Muscle of leg (tissue), 11 donors: ENCODE data around the gene GAREM1. TPM values are rescaled to one million over a fixed set of nuclear protein-coding genes. Genes with fewer than 3 reads are reported as not detected.

ENCODE experiments used
- DNase-seq: peaks from one replicate; pipeline ENCODE4 v3.0.0; 2013
- H3K27ac ChIP-seq: one replicate; pipeline ENCODE4 v1.5.1; 2013; ENCODE audit warnings: mild to moderate bottlenecking, low read length, control low read depth
- H3K27me3 ChIP-seq: one replicate; pipeline ENCODE4 v1.6.1; 2013; ENCODE audit warnings: low read length; ENCODE audit not compliant: control insufficient read depth, insufficient read depth
- H3K36me3 ChIP-seq: one replicate; pipeline ENCODE4 v1.6.1; 2013; ENCODE audit warnings: low read length; ENCODE audit not compliant: control insufficient read depth, insufficient read depth
- H3K4me1 ChIP-seq: one replicate; pipeline ENCODE4 v1.6.1; 2013; ENCODE audit warnings: low read length; ENCODE audit not compliant: control insufficient read depth, insufficient read depth
- H3K4me3 ChIP-seq: one replicate; pipeline ENCODE4 v1.5.1; 2013; ENCODE audit warnings: low read length, control low read depth
- H3K9me3 ChIP-seq: replicated peaks from 2 replicates; pipeline ENCODE4 v1.6.1; 2013; ENCODE audit warnings: low read depth, low read length; ENCODE audit not compliant: control insufficient read depth
- WGBS: methylation state at CpG from one replicate; pipeline ENCODE4 v1.1.5; 2013; ENCODE audit warnings: missing lambda C conversion rate; ENCODE audit not compliant: insufficient coverage; 5-methylcytosine and 5-hydroxymethylcytosine counted together
- polyA plus RNA-seq, 8 donors: library from polyadenylated mRNA; unstranded; fragments of 120-200 nt; gene quantifications; one replicate each; pipeline versions ENCODE4 v1.2.1 to v1.2.3, GENCODE V29; 2013; ENCODE audit warnings: inconsistent platforms in 1 of 8, low replicate concordance in 1 of 8; ENCODE audit not compliant: insufficient read length in 8 of 8, insufficient read depth in 1 of 8
- total RNA-seq: library from RNA; stranded (reverse); fragments of 120-200 nt; gene quantifications from one replicate; pipeline ENCODE4 v1.2.4, GENCODE V29; 2013

GAREM1 gene
- total and polyA plus RNA-seq, 9 donors: 7.4 to 13.4 (median 8.5) TPM

DNA sequence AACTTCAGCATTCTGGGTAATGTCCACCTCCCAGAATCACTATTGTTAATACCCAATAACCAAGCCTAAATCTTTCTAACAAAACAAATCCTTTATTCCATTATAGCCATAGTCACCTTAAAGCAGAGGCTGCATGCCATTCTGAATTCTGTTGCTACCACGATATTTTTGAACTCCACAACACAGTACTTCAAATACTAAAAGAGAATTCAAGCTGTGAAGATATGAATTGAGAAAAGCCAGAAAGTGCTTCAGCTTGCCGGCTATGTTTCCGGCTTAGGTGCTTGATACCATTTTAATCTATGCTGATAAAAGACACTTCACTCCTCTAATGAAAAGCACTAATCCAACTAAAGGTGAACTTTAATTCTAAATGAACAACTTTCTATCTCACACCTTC, 41.3 kb downstream of the GAREM1 start:
- DNase-seq: no peak
- Histone ChIP-seq H3K27me3 (no peaks in the 10 kb centered on the region), H3K4me1 (peaks cover 2% of the 10 kb centered on the region), H3K9me3 (peaks cover 8% of the 10 kb centered on the region), H3K27ac (no peak overlapping the region), H3K36me3 (no peaks in the 10 kb centered on the region), H3K4me3 (no peak overlapping the region)
- no CpG with 5 or more reads among the region's 3 CpGs for WGBS

DNA sequence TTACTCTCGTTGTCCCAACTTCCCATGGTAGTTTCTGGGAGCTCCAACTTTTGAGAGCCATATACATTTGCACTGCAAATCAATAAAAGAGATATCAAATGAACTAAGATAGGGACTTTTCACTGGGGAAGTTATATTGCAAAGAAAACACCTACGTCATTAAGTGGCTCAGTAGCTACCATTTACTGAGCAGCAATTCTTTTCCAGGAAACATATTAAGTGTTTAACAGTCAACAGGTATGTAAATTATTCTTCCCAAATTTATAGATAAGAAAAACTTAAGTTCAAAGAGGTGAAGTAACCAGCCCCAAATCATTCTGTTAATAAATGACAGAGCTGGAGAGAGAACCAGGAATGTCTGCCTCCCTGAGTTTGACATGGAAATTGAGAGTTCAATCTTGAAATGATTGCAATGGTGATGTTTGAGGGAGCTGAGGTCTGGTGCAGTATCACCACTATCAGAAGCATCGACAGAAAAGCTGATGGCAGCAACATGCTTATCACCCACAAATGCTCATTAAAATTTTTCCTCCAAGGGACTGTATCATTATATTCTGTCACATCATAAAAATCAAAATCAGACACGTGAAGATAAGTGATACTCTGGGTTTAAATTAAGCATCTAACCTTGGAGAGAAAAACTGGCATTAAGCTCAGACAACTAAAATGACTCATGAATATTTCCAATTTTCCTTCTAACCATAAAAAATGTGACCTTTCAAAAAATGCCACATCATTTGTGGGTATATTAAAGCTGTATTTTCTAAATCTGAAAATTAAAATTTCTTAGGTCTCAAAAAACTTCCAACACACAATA, 43.4 kb downstream of the GAREM1 start:
- no CpG with 5 or more reads among the region's 4 CpGs for WGBS
- no peak for DNase-seq

DNA sequence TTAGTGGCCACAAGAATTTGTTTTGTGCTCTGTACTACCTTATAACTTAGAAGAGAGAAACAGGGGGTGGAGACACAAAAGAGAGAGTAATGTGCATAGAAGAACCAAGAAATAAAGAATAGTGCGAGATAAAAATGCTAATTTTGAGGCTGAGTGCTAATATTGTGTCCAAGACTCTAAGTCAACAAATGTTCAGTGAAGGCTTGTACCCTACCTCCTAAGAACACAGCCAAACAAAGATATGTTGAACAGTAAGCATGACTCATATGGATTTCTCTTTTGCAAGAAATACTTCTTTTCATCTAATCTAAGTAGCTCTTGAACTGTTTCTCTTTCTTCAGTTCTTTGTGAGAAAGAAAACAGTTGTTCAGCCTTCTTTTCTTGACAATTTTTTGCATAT, 45.2 kb downstream of the GAREM1 start:
- Histone ChIP-seq H3K27me3 (no peaks in the 10 kb centered on the region), H3K4me1 (peaks cover 6% of the 10 kb centered on the region), H3K27ac (no peak overlapping the region), H3K4me3 (no peak overlapping the region), H3K9me3 (peaks cover 1% of the 10 kb centered on the region), H3K36me3 (no peaks in the 10 kb centered on the region)
- no CpG with 5 or more reads among the region's 1 CpG for WGBS
- DNase-seq: no peak

More for the DNA sequence above, 43.4 kb downstream of the GAREM1 start:
- H3K9me3 ChIP-seq: peaks cover 8% of the 10 kb centered on the region
- H3K27ac ChIP-seq: no peak overlapping the region
- no peaks in the 10 kb centered on the region for H3K36me3 ChIP-seq
- H3K4me3 ChIP-seq: no peak overlapping the region
- no peaks in the 10 kb centered on the region for H3K27me3 ChIP-seq
- peaks cover 6% of the 10 kb centered on the region for H3K4me1 ChIP-seq

DNA sequence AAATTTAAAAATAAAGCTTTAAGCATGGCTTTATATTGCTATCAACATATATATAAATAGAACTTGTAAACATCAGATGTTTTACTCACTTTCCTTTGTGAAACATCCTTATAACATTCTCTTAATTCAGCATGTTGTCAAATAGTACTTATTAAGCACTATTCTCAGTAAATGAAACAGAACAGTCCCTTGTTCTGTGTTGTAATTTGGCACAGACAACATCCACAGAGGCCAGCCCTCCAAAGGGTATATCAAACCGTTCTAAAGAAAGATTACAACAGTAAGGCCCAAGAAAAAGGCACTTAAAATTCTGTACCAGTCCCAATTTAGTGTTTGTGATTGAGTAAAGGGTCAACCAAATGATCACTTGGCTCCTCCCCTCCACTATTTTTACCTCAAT, 46.0 kb downstream of the GAREM1 start:
- no CpG with 5 or more reads among the region's 1 CpG for WGBS
- H3K9me3 ChIP-seq: no peaks in the 10 kb centered on the region
- no peak overlapping the region for H3K27ac ChIP-seq
- DNase-seq: no peak
- H3K4me1 ChIP-seq: peaks cover 6% of the 10 kb centered on the region
- no peaks in the 10 kb centered on the region for H3K27me3 ChIP-seq
- H3K36me3 ChIP-seq: no peaks in the 10 kb centered on the region
- no peak overlapping the region for H3K4me3 ChIP-seq

DNA sequence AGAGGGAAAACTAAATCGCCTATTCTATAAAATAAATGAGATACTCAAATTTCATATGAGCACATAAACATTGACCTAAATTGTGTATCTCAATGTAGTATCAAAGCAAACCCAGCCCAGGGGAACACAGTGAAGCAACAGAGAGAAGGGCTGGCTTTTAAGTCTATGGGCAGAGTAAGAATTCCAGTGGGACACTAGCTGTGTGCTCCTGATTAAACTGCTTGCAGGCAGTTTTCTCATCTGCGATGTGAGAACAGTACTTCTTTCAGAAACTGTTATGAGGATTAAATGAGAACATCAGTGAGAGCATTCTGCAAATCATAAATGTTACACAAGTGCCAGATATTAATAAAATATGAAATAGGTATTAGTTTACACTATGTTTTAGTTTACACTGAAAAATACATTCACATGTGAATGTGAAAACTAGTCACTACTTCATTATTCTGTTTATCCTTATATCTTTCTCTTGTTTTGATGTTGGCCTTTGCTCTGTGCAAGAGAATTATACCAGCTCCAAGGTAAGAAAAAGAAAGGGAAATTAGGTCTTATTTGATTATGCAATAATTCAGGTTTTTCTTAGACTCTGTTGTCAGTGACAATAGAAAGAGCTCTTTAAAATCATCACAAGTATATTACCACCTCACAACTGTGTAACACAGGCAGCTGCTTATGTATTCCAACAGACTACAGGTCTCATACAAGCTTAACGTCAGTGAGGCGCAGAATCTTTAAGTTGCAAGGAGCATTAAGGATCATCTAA, 47.5 kb downstream of the GAREM1 start:
- Histone ChIP-seq H3K4me3 (no peak overlapping the region), H3K27ac (peak overlapping the region; percentile 2), H3K9me3 (peaks cover 2% of the 10 kb centered on the region), H3K4me1 (peaks cover 6% of the 10 kb centered on the region), H3K36me3 (no peaks in the 10 kb centered on the region), H3K27me3 (no peaks in the 10 kb centered on the region)
- peak; percentile 42 for DNase-seq
- WGBS: no CpG with 5 or more reads among the region's 4 CpGs

GRCh38 chr18:32422201-32422600, 48.5 kb downstream of the GAREM1 start:
- H3K9me3 ChIP-seq: peaks cover 5% of the 10 kb centered on the region
- WGBS: no CpG with 5 or more reads among the region's 3 CpGs
- H3K4me3 ChIP-seq: no peak overlapping the region
- no peaks in the 10 kb centered on the region for H3K27me3 ChIP-seq
- H3K27ac ChIP-seq: no peak overlapping the region
- H3K36me3 ChIP-seq: no peaks in the 10 kb centered on the region
- H3K4me1 ChIP-seq: peaks cover 6% of the 10 kb centered on the region
- peak; percentile 81 for DNase-seq

DNA sequence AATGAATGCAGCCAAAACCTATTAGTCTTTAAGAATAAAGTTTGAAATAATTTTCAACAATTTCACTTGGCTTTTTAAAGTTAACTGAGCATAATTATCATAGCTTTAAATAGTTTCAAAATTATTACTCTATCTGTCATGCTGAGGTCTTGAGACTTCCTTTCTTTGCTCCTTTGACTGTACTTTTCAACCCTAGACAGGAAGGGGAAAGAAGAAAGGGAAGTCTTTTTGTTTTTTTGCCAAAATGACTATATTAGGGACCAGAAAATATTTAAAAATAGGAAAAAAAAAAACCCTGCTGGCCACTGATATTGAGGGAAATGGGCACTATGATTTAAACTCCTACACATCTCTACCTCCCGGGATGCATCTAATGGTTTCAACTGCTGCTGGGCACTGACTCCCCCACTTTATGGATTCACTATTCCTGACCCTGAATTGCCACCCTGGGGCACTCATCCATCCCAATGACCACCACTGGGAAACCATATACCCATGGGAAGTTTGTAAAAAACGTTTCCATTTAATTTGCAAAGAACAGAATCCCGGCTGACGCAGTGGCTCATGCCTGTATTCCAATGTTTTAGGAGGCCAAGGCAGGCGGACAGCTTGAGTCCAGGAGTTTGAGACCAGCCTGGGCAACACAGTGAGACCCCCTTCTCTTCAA, 50.5 kb downstream of the GAREM1 start:
- Histone ChIP-seq H3K27ac (no peak overlapping the region), H3K4me1 (peaks cover 6% of the 10 kb centered on the region), H3K4me3 (no peak overlapping the region), H3K9me3 (peaks cover 7% of the 10 kb centered on the region), H3K36me3 (no peaks in the 10 kb centered on the region), H3K27me3 (no peaks in the 10 kb centered on the region)
- peak; percentile 54 for DNase-seq
- WGBS: 80% methylated on average over 3 of the region's 5 CpGs

DNA sequence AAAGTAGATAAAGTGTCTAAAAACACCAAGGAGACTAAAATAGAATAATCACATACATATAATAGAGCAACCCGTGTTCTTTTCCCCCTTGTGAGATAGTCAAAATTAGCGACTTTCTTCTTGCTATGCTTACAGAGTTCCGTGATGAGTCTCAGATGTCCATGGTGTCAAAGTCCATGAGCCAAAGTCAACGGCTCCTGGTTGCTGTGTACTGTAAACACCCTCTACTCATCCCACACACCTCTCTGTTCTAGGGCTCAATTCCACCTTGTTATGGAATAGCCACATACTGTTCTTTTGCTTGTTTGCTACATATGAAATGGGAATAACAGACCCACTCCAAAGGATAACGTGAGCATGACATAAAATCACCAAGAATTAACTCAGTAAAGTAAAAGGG, 52.5 kb downstream of the GAREM1 start:
- Histone ChIP-seq H3K27me3 (no peaks in the 10 kb centered on the region), H3K4me3 (no peak overlapping the region), H3K4me1 (peaks cover 4% of the 10 kb centered on the region), H3K9me3 (peaks cover 7% of the 10 kb centered on the region), H3K36me3 (no peaks in the 10 kb centered on the region), H3K27ac (no peak overlapping the region)
- DNase-seq: no peak
- 92% methylated on average over 2 of the region's 5 CpGs for WGBS

- WGBS: 92% methylated on average over 1 of the region's 2 CpGs
Measured at GRCh38 chr18:32405588-32405987, 65.1 kb downstream of the GAREM1 start.

GRCh38 chr18:32401621-32402020, 69.1 kb downstream of the GAREM1 start:
- 100% methylated on average over 1 of the region's 4 CpGs for WGBS
- Histone ChIP-seq H3K36me3 (no peaks in the 10 kb centered on the region), H3K4me3 (no peak overlapping the region), H3K27me3 (no peaks in the 10 kb centered on the region), H3K27ac (no peak overlapping the region), H3K4me1 (no peaks in the 10 kb centered on the region), H3K9me3 (no peaks in the 10 kb centered on the region)
- no peak for DNase-seq

More at GRCh38 chr18:32405588-32405987, 65.1 kb downstream of the GAREM1 start:
- Histone ChIP-seq H3K4me1 (no peaks in the 10 kb centered on the region), H3K27me3 (no peaks in the 10 kb centered on the region), H3K4me3 (no peak overlapping the region), H3K9me3 (no peaks in the 10 kb centered on the region), H3K27ac (no peak overlapping the region), H3K36me3 (no peaks in the 10 kb centered on the region)
- no peak for DNase-seq
